Endothelial cell of umbilical vein (primary cell): ENCODE data around the gene NCS1. TPM values are rescaled to one million over a fixed set of nuclear protein-coding genes. Genes with fewer than 3 reads are reported as not detected.

Experiments
- BruUV-seq: library from RNA; stranded (reverse); fragments of 400-500 nt; replicated peaks from 2 replicates; lab custom pipeline; 2021; lab: Mats Ljungman, UMichigan
- CTCF ChIA-PET: fragments of 300-600, 350-600 bp; sonication (Branson Sonifier 250); formaldehyde crosslinking; loops from one replicate; lab custom pipeline; 2021; ENCODE audit warnings: antibody characterized with exemption, inconsistent platforms; lab: Charles Lee
- POLR2A ChIA-PET: fragments of 300-600, 350-600 bp; sonication (Branson Sonifier 250); formaldehyde crosslinking; loops from one replicate; lab custom pipeline; 2021; ENCODE audit warnings: antibody characterized with exemption, inconsistent platforms; lab: Charles Lee
- DNase-seq: peaks from one replicate; pipeline ENCODE4 v3.0.0-alpha.2; 2011; ENCODE audit warnings: low read depth, low spot score
- FAIRE-seq: peaks from 2 replicates; lab custom pipeline; 2011; peaks lifted over from hg19 to GRCh38; lab: Jason Lieb, UNC
- H2AFZ ChIP-seq: 2 replicates; pipeline ENCODE4 v1.6.0; 2012; ENCODE audit warnings: low read depth, low read length, control low read depth, inconsistent platforms
- H3K27ac ChIP-seq: 2 replicates; pipeline ENCODE4 v1.5.1; 2011; ENCODE audit warnings: low read depth, mild to moderate bottlenecking, control low read depth, low read length, moderate library complexity; ENCODE audit not compliant: insufficient read depth
- H3K27me3 ChIP-seq, 2 experiments: 2 replicates each; pipeline versions ENCODE4 v1.6.0 to v1.6.1; 2011; ENCODE audit warnings: low read length in 2 of 2, mixed read lengths in 1 of 2; ENCODE audit not compliant: control insufficient read depth in 2 of 2, insufficient read depth in 2 of 2
- H3K36me3 ChIP-seq, 2 experiments: 2 replicates in 1 of 2; 3 replicates in 1 of 2; pipeline ENCODE4 v1.5.1; 2011; ENCODE audit warnings: low read length in 2 of 2, mild to moderate bottlenecking in 1 of 2, moderate library complexity in 1 of 2; ENCODE audit not compliant: control insufficient read depth in 2 of 2, insufficient read depth in 2 of 2; ENCODE audit errors: extremely low read depth in 1 of 2
- H3K4me1 ChIP-seq: 3 replicates; pipeline ENCODE4 v1.5.1; 2011; ENCODE audit warnings: mild to moderate bottlenecking, low read length; ENCODE audit not compliant: control insufficient read depth, insufficient read depth; ENCODE audit errors: extremely low read depth
- H3K4me2 ChIP-seq: 2 replicates; pipeline ENCODE4 v1.6.1; 2011; ENCODE audit warnings: low read length, control low read depth, mixed read lengths; ENCODE audit not compliant: insufficient read depth
- H3K4me3 ChIP-seq, 3 experiments: fragments of 200-600 bp in 1 of 3; sonication (generic), shearing (Covaris generic) in 1 of 3; replicated peaks in 1 of 3; 2 replicates each; pipeline ENCODE4 v1.5.1; 2011 to 2016; ENCODE audit warnings: control low read depth in 3 of 3, low read length in 3 of 3, mild to moderate bottlenecking in 2 of 3, inconsistent platforms in 1 of 3, low read depth in 1 of 3, moderate library complexity in 1 of 3; ENCODE audit not compliant: insufficient read depth in 1 of 3
- H3K79me2 ChIP-seq: 2 replicates; pipeline ENCODE4 v1.6.0; 2012; ENCODE audit warnings: low read length, inconsistent platforms; ENCODE audit not compliant: control insufficient read depth, insufficient read depth
- H3K9ac ChIP-seq: replicated peaks from 2 replicates; pipeline ENCODE3; 2011; ENCODE audit warnings: low read length, control low read depth; ENCODE audit not compliant: insufficient read depth; ENCODE audit errors: extremely low read depth
- H3K9me1 ChIP-seq: replicated peaks from 3 replicates; pipeline ENCODE4 v1.6.0; 2011; ENCODE audit warnings: mild to moderate bottlenecking, low read length; ENCODE audit not compliant: control insufficient read depth, insufficient read depth; ENCODE audit errors: extremely low read depth
- H3K9me3 ChIP-seq: replicated peaks from 2 replicates; pipeline ENCODE4 v1.5.1; 2012; ENCODE audit warnings: low read length, inconsistent platforms; ENCODE audit not compliant: control insufficient read depth, insufficient read depth
- H4K20me1 ChIP-seq: replicated peaks from 2 replicates; pipeline ENCODE3; 2011; ENCODE audit warnings: mild to moderate bottlenecking, low read length; ENCODE audit not compliant: control insufficient read depth, insufficient read depth; ENCODE audit errors: extremely low read depth
- EZH2 ChIP-seq: IDR thresholded peaks from 2 replicates; pipeline ENCODE4 v1.6.1; 2012; ENCODE audit warnings: borderline replicate concordance, low read depth, mild to moderate bottlenecking, moderate library complexity, low read length, inconsistent platforms; ENCODE audit not compliant: severe bottlenecking
- FOS ChIP-seq: IDR thresholded peaks from 2 replicates; pipeline ENCODE4 v1.6.1; 2011; ENCODE audit warnings: mild to moderate bottlenecking, low read length, moderate library complexity, borderline replicate concordance; ENCODE audit not compliant: insufficient read depth
- GATA2 ChIP-seq: IDR thresholded peaks from 2 replicates; pipeline ENCODE4 v1.7.0; 2011; ENCODE audit warnings: low read depth, mild to moderate bottlenecking, moderate library complexity, mixed read lengths, low read length; ENCODE audit not compliant: insufficient read length, insufficient read depth
- JUN ChIP-seq: IDR thresholded peaks from 2 replicates; pipeline ENCODE4 v1.6.1; 2011; ENCODE audit warnings: borderline replicate concordance, low read depth; ENCODE audit not compliant: insufficient read length, insufficient read depth
- MYC ChIP-seq: IDR thresholded peaks from one replicate; pipeline ENCODE4 v1.6.1; 2011; ENCODE audit warnings: mild to moderate bottlenecking, low read depth, low read length
- POLR2A ChIP-seq: IDR thresholded peaks from 2 replicates; pipeline ENCODE4 v1.6.1; 2012; ENCODE audit warnings: low read depth, mild to moderate bottlenecking, control low read depth, low read length
- POLR2AphosphoS5 ChIP-seq: IDR thresholded peaks from 2 replicates; pipeline ENCODE4 v1.6.1; 2012; ENCODE audit warnings: low read depth, mild to moderate bottlenecking, control low read depth, low read length, moderate library complexity; ENCODE audit not compliant: insufficient read depth
- dilution Hi-C: fragments of 300-500 bp; cut with MboI; formaldehyde crosslinking; loops from one replicate; pipeline ENCODE4 v1.15.0; 2019; ENCODE audit warnings: low sequenced_read_pairs; ENCODE audit not compliant: extremely low pct_ligation_motif_present
- intact Hi-C: fragments of 100-400 bp; cut with micrococcal nuclease; formaldehyde crosslinking; loops from one replicate; pipeline ENCODE4 v1.10.0; 2022
- polyA plus RNA-seq, 4 experiments: library from polyadenylated mRNA; depleted of rRNA in 3 of 4; stranded (reverse) in 3 of 4; unstranded in 1 of 4; fragments of >200 nt; gene quantifications; 2 replicates each; pipeline versions ENCODE4 v1.2.1 to v1.2.3, GENCODE V29; 2011 to 2012; ENCODE audit warnings: missing spikeins in 1 of 4
- total RNA-seq: library from RNA; stranded (reverse); gene quantifications from 2 replicates; pipeline ENCODE4 v1.2.3, GENCODE V29; 2021
- TF ChIP-seq, protein P1 (sequence below): IDR thresholded peaks from 2 replicates; pipeline ENCODE4 v1.6.1; 2011; ENCODE audit not compliant: insufficient read depth, insufficient read length
- TF ChIP-seq, protein P2 (sequence below), 2 donors: IDR thresholded peaks; 1 replicate in 1 of 2; 2 replicates in 1 of 2; pipeline ENCODE4 v1.5.1; 2011; ENCODE audit warnings: low read length in 2 of 2, mild to moderate bottlenecking in 2 of 2, moderate library complexity in 2 of 2, control low read depth in 1 of 2, inconsistent platforms in 1 of 2, low read depth in 1 of 2; ENCODE audit not compliant: insufficient read depth in 1 of 2; ENCODE audit errors: extremely low read depth in 1 of 2

The NCS1 gene
- total and polyA plus RNA-seq, 2 donors (not counting 3 experiments of a cell fraction or from before 2014, with no cell fraction given): 53.6 to 77.4 TPM

DNA sequence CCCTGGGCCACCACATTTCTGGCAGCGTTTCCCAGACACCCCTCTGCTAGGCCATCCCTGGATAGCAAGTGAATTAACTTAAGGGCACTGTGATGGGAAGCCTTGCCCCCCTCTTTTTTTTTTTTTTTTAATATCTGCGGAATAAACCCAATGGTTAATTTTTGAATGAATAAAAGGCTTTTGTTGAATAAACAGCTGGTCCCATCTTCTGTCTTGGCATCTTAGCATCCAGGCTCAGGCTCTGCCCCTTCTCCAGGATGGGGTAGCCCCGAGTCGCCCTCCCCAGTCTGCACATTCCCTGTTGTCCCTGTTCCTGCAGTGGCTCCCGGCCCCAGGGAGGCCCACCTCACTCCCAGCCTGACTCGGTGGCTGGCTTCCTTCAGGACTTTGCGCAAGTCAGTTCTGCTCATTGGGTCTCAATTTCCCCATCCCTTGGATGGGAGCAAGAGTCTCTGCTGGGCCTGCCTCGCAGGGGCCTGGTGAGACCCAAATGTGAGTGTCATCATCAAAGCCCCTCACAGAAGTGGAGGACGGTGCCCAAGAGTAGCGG lies 64.3 kb downstream of the NCS1 start:
- H3K4me2 ChIP-seq: no peak overlapping the region
- H3K4me3 ChIP-seq: no peak overlapping the region
- H4K20me1 ChIP-seq: no peaks in the 10 kb centered on the region
- CTCF ChIA-PET: interaction anchor here (0.6 to 3.2 kb wide), 44 partner anchors 8 to 499 kb away, joined by 3 to 54 read pairs (median 4); no protein-coding TSS in a partner anchor
- FAIRE-seq (no peak), DNase-seq (no peak)
- no peak for TF ChIP-seq FOS
- TF ChIP-seq, protein P1, sequence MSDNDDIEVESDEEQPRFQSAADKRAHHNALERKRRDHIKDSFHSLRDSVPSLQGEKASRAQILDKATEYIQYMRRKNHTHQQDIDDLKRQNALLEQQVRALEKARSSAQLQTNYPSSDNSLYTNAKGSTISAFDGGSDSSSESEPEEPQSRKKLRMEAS: no peak
- no peak for TF ChIP-seq POLR2A
- no peak for TF ChIP-seq GATA2
- no peak for TF ChIP-seq MYC
- TF ChIP-seq EZH2: no peak
- no peak for TF ChIP-seq JUN
- TF ChIP-seq, protein P2, sequence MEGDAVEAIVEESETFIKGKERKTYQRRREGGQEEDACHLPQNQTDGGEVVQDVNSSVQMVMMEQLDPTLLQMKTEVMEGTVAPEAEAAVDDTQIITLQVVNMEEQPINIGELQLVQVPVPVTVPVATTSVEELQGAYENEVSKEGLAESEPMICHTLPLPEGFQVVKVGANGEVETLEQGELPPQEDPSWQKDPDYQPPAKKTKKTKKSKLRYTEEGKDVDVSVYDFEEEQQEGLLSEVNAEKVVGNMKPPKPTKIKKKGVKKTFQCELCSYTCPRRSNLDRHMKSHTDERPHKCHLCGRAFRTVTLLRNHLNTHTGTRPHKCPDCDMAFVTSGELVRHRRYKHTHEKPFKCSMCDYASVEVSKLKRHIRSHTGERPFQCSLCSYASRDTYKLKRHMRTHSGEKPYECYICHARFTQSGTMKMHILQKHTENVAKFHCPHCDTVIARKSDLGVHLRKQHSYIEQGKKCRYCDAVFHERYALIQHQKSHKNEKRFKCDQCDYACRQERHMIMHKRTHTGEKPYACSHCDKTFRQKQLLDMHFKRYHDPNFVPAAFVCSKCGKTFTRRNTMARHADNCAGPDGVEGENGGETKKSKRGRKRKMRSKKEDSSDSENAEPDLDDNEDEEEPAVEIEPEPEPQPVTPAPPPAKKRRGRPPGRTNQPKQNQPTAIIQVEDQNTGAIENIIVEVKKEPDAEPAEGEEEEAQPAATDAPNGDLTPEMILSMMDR (IDR thresholded peaks at IDR 0.05; ENCODE audit: extremely low read depth in 1 of 2, insufficient read depth in 1 of 2, low read depth in 1 of 2, low read length in 2 of 2): no peak
- TF ChIP-seq POLR2AphosphoS5: no peak
- H3K27ac ChIP-seq: no peak overlapping the region
- peaks cover 8% of the 10 kb centered on the region for H3K4me1 ChIP-seq
- POLR2A ChIA-PET: no interaction called here
- no peak overlapping the region for H2AFZ ChIP-seq
- no TSS peak for BruUV-seq
- intact Hi-C loops (loop anchor here (1.0 to 10.0 kb wide), 3 partner anchors 107 to 352 kb away; no protein-coding TSS in a partner anchor), dilution Hi-C loops (no loop called here)
- H3K9me1 ChIP-seq: no peaks in the 10 kb centered on the region
- H3K9me3 ChIP-seq: no peaks in the 10 kb centered on the region
- no peak overlapping the region for H3K9ac ChIP-seq
- peaks cover 7 to 13% of the 10 kb centered on the region in 2 experiments for H3K36me3 ChIP-seq
- no peaks in the 10 kb centered on the region for H3K79me2 ChIP-seq
- H3K27me3 ChIP-seq: no peaks in the 10 kb centered on the region
